Measurements from ENCODE around the gene SMARCA2.

The SMARCA2 gene

DNA sequence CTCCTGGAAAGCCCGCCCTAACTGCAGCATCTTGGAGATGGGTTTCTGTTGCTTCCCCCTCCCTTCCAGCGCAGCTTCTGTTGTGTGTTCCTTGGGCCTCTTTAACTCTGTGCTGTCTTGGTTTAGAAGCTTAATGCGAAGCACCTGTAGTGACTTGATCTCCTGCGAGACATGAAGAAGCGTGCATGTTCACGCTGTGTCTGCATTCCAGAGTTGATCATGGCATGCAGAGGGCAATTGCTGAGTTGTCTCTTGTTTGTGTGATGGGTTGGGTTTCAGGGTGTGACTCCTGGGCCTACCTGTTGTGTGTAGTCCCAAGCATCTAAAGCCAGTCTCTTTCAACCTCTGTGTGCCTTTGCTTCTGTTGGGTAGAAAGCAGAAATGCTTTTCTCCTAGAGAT is 155.6 kb downstream of the SMARCA2 start:
- no peak for DNase-seq (ENCODE audit: low read depth in 2 of 2)

- DNase-seq (ENCODE audit: low read depth in 2 of 2): no peak
Measured at GRCh38 chr9:2173170-2173569, 158.0 kb downstream of the SMARCA2 start.

- DNase-seq (ENCODE audit: low read depth in 2 of 2): no peak
Measured at GRCh38 chr9:2173861-2174260, 158.7 kb downstream of the SMARCA2 start.

- DNase-seq (ENCODE audit: low read depth in 2 of 2): no peak
Measured at GRCh38 chr9:2174306-2174705, 159.2 kb downstream of the SMARCA2 start.

DNA sequence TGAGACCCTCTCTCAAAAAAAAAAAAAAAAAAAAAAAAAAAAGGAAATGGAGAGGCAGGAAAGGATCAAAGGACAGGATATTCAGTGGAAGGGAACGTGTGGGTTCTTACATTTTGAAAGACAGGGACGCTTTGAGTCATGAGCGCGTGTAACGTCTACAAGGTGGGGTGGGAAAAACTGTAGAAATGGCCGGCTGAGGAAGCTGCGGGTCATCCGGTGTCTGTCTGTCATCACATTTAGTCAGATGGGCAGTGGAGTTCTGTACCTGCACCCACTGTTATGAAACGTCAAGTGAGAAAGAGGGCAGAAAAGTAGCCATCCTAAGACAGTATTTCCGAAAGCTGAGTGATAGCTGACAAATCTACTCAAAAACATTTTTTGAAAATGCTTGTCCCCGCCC is 159.8 kb downstream of the SMARCA2 start:
- no peak for DNase-seq (ENCODE audit: low read depth in 2 of 2)

- no peak for DNase-seq (ENCODE audit: low read depth in 2 of 2)
Measured at GRCh38 chr9:2177121-2177520, 162.0 kb downstream of the SMARCA2 start.

- DNase-seq (ENCODE audit: low read depth in 2 of 2): no peak
Measured at GRCh38 chr9:2178034-2178734, 163.0 kb downstream of the SMARCA2 start.

DNA sequence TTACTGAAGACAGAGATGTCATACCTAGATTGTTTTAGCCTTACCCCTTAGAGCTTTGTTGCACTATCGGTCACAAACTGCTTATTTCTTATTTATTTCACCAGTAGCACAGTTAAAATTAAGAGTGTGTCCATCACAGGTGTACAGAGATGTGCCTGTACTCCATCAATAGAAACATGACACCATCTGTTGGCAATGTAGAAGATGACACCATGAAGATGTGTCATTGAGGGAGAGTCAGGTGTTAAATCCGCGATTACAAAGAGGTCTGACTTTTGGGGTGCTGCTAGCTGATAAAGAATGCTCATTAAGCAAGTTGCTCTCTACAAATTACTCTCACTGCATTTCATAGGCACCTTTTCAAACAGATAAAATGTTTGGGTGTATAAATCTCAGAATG is 164.4 kb downstream of the SMARCA2 start:
- DNase-seq (ENCODE audit: low read depth in 2 of 2): no peak

GRCh38 chr9:2180154-2180553 is 165.0 kb downstream of the SMARCA2 start:
- no peak for DNase-seq (ENCODE audit: low read depth in 2 of 2)

GRCh38 chr9:2180704-2181103 is 165.6 kb downstream of the SMARCA2 start:
- DNase-seq (ENCODE audit: low read depth in 2 of 2): no peak

DNA sequence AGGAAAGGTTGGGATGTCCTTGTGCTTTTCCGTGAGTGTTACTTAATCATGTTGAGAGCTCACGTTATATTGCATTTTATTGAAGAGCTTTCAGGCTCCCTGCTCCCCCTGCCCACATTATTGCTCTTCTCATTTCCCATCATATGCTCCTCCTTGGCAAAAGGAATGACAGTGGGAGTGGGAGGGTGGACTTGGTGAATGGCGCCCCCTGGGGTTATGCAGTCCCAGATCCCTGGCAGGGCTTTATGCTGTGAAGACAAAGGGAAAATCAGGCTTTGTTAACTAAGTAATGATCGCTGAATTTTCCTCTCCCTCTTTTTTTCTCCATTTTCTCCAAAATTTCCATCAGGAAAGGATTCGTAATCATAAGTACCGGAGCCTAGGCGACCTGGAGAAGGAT is 166.6 kb downstream of the SMARCA2 start:
- no peak for DNase-seq (ENCODE audit: low read depth in 2 of 2)

GRCh38 chr9:2190939-2191608 is 175.9 kb downstream of the SMARCA2 start:
- no peak for DNase-seq (ENCODE audit: low read depth in 2 of 2)

DNA sequence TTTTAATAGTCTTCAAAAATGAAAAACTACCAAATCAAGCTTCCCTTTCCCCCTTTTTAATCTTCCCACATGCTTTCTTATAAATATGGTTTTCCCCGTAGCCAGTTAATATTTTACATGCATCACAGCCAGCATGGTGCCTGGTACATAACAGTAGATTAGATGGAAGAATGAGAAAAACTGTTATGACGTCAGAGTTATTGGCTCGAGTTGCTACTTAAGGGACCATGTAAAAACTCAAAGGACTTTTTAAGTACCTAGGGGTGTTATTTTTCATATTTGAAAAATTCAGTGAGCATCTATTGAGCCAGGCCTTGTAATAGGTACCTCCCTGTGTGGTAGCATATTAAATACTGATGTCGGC is 176.4 kb downstream of the SMARCA2 start:
- DNase-seq (ENCODE audit: low read depth in 2 of 2): no peak

- DNase-seq (ENCODE audit: low read depth in 2 of 2): no peak
Measured at GRCh38 chr9:2192356-2192979, 177.3 kb downstream of the SMARCA2 start.

DNA sequence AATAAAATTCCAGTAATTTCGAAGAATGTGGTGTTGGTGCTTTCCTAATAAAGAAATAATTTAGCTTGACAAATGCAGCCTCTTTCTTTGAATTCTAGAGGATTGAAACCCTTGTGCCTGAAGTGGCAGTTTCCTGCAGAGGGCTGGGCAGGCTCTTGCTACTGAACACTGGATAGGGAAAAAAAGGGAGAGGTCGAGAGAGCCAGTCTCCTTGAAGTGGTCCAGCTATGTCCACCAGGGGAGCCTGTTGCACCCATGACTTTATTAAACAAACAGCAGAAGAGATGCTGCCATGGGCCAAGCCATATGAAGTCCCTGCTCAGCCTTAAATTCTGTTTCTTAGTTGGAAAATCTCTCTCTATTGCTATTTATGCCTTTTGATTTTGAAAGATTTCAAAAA is 178.4 kb downstream of the SMARCA2 start:
- DNase-seq (ENCODE audit: low read depth in 2 of 2): no peak

DNA sequence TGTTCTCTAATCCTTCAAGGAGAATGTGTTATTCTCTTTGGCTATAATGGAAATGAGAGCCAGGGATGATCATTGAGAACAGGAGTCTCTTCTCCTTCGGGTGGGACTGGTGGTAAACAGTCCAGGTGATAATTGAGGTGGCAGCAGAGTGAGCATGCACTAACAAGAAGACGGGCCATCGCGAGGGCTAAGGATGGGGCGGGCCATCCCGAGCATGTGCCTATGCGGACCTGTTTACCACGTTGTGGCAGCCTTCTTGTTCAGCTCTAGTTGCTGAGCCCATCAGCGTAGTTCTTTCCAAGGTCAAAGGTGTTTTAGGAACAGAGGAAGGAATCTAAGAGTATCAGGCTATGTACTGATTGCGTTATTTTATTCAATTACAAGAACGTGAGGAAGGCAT is 180.1 kb downstream of the SMARCA2 start:
- DNase-seq (ENCODE audit: low read depth in 2 of 2): no peak

GRCh38 chr9:2196757-2197156 is 181.6 kb downstream of the SMARCA2 start:
- DNase-seq (ENCODE audit: low read depth in 2 of 2): no peak

DNA sequence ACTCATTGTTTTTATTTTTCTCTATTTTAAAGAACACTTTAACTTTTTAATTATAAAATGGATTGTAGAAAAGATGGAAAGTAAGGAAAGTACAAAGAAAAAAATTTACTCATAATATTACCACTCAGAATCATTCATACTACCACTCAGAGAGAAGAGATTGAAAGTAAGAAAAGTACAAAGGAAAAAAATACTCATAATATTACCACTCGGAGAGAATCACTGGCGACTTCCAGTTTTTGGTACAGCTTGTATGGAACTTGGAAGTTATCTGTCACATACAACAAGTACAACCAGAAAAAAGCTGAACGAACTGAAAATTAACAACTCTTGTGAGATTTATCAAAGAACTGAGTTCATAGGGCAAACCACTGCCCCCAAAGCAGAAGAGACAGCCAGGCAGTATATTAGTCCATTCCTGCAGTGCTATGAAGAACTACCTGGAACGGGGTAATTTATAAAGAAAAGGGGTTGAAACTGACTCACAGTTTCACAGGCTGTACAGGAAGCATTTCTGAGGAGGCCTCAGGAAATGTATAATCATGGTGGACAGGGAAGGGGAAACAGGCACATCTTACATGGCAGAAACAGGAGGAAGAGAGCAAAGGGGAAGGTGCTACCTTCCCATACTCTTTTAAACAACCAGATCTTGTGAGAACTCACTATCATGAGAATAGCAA is 183.9 kb downstream of the SMARCA2 start:
- DNase-seq (ENCODE audit: low read depth in 2 of 2): no peak

GRCh38 chr9:2199999-2200796 is 185.1 kb downstream of the SMARCA2 start:
- DNase-seq (ENCODE audit: low read depth in 2 of 2): no peak

DNA sequence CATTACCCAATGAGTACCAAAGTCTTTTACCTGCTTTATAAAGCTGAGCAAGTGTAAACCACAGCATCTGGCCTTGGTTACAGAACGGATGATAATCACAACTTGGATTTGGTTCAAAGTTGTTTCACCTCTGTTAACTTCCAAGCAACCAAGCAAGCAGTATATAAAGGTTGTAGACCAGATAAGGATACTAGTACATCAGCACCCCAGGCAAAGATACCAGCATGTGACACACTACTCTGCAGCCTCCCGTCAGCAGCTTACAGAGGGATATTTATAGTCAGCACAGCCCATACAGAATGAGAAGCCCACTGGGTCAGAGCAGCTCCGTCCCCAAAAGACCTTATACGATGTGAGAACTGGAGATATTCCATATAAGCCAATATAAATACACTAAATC is 193.3 kb downstream of the SMARCA2 start:
- DNase-seq (ENCODE audit: low read depth in 2 of 2): no peak

DNA sequence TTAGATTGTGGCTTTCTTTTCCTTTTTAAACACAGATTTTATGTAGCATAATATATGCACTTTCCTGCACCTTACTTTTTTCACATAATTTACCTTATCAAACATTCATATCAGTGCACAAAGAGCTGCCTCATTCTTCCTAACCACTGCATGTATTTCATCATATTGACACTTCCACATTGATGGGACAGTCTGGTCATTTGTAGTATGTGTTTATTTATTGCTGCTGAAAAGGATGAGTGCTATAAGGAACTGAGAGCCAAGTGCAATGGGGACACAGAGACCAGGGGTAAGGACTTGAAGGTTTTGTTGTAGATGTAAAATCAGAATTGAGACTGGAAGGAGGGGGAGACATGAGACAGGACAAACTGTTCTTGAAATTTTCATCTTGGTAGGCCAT is 193.8 kb downstream of the SMARCA2 start:
- DNase-seq (ENCODE audit: low read depth in 2 of 2): no peak

DNA sequence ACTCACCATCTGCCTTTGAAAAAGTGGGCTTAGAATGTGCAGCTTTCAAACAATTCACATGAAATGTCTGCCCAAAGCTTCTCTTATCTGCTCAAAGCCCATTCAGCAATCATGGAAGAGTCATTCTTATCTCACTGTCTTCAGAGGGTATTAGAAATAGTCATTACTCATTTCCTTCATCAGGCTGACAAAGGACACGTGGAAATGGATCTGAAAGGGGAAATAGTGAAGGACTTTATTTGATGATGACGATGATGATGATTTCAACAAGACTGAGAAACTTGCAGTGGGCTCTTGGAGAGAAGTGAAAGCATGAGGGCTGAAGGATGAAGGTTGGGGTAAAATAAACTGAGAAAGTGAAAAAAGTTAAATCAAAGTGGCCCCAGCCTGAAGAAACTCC is 194.3 kb downstream of the SMARCA2 start:
- DNase-seq (ENCODE audit: low read depth in 2 of 2): no peak

Measured in stimulated activated CD4-positive, alpha-beta T cell treated with anti-CD3 and anti-CD28 coated beads, Interleukin-4, amount 100 ng/mL, for 48 hours (primary cell).